ENCODE results near the gene STX10. TPM values are rescaled to one million over a fixed set of nuclear protein-coding genes. Genes with fewer than 3 reads are reported as not detected.
A peak's percentile ranks its signal among the peaks of the same experiment; 100 is the strongest.

STX10 gene
- total RNA-seq, 1 donor from 2014 or later, result 70.2 TPM

DNA sequence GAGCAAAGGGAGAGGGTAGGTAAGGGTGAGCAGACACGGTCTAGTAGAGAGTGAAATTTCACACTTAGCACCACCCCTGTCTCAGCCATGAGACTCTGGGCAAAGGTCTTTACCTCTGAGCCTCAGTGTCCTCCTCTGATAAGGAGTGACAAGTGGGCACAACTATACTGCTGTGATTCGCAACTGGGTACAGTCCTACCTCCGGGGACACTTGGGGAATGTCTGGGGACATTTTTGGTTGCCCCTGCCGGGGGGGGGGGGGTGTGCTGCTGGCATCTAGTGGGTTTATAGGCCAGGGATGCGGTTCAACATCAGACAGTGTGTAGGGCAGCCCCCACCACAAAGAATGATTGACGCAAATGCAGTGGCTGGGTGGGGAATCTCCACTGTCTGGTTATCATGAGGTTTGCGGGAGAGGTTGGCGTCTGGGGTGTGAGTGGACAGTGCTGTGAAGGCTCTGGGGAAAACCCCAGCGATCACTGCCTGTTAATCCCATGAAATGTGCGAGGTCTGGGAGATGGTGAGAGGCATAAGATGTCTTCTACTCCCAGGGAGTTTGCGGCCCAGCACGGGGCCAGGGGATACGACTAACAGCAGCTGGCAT, 27.8 kb downstream of the STX10 start:
- TF ChIP-seq, protein P1, sequence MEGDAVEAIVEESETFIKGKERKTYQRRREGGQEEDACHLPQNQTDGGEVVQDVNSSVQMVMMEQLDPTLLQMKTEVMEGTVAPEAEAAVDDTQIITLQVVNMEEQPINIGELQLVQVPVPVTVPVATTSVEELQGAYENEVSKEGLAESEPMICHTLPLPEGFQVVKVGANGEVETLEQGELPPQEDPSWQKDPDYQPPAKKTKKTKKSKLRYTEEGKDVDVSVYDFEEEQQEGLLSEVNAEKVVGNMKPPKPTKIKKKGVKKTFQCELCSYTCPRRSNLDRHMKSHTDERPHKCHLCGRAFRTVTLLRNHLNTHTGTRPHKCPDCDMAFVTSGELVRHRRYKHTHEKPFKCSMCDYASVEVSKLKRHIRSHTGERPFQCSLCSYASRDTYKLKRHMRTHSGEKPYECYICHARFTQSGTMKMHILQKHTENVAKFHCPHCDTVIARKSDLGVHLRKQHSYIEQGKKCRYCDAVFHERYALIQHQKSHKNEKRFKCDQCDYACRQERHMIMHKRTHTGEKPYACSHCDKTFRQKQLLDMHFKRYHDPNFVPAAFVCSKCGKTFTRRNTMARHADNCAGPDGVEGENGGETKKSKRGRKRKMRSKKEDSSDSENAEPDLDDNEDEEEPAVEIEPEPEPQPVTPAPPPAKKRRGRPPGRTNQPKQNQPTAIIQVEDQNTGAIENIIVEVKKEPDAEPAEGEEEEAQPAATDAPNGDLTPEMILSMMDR (IDR thresholded peaks at IDR 0.05; ENCODE audit: insufficient read depth, low read length, poor library complexity, severe bottlenecking), result no peak
- Histone ChIP-seq H3K27me3 (ENCODE audit: control insufficient read depth, insufficient read depth, low read length) (no peaks in the 10 kb centered on the region), H3K4me3 (ENCODE audit: low read depth, low read length) (no peak overlapping the region), H3K36me3 (ENCODE audit: control insufficient read depth, insufficient read depth, low read length) (no peaks in the 10 kb centered on the region)
- DNase-seq (ENCODE audit: low read depth), result no peak

DNA sequence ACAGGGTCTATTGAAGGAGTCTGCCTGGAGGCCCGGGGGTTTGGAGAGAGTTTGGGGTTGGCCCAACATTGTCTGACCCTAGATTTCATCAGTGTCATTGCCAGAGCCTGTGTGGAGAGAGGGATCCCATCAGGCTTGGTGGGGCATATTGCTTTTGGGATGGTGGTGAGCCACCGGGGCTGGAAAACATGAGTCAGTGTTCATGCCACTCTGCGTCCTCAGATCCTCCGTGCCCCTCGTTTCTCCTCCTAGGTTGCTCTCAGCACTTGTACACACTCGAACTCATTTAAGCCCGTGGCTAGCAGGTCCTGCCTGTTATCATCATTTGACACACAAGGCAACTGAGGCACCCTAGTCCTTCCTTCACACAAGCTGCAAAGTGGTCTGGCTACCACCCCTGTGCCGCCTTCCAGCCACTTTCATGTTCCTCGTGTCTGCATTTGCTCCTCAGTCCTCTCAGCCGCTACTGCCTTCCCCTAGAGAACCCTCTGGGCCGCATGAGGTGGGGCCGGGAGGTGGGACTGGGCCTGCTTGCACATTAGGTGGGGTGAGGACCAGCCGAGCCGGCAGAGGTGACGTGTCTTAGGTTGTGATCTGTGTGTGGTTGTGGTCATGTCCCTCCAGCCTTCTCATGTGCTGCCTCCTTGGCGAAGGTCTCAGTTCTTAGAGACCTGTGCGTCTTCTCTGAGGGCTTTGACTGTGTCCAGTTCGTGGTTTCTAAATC, 28.5 kb downstream of the STX10 start:
- DNase-seq (ENCODE audit: low read depth), result no peak
- TF ChIP-seq, protein P1 (IDR thresholded peaks at IDR 0.05; ENCODE audit: insufficient read depth, low read length, poor library complexity, severe bottlenecking), result no peak
- Histone ChIP-seq H3K36me3 (ENCODE audit: control insufficient read depth, insufficient read depth, low read length) (no peaks in the 10 kb centered on the region), H3K4me3 (ENCODE audit: low read depth, low read length) (no peak overlapping the region), H3K27me3 (ENCODE audit: control insufficient read depth, insufficient read depth, low read length) (no peaks in the 10 kb centered on the region)

DNA sequence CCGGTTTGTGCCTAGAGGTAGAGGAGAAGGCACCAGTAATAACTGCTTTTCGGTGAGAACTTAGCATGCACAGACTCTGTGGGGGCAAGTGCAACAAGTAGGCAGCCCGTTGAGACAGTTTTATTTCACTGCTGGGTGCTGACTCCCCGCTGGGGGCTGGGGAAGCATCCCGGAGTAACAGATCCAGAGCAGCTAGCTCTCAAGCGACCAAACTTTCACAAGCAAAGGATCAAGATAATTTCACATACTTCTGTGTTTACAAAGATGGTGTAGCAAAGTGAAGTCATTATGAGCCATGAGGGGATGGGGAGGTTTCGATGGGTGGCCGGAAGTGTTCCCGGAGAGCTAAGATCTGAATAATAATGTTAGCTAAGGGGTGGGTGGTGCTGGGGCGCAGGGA, 29.4 kb downstream of the STX10 start:
- Histone ChIP-seq H3K27me3 (ENCODE audit: control insufficient read depth, insufficient read depth, low read length) (no peaks in the 10 kb centered on the region), H3K4me3 (ENCODE audit: low read depth, low read length) (no peak overlapping the region), H3K36me3 (ENCODE audit: control insufficient read depth, insufficient read depth, low read length) (no peaks in the 10 kb centered on the region)
- DNase-seq (ENCODE audit: low read depth), result no peak
- TF ChIP-seq, protein P1 (IDR thresholded peaks at IDR 0.05; ENCODE audit: insufficient read depth, low read length, poor library complexity, severe bottlenecking), result no peak

DNA sequence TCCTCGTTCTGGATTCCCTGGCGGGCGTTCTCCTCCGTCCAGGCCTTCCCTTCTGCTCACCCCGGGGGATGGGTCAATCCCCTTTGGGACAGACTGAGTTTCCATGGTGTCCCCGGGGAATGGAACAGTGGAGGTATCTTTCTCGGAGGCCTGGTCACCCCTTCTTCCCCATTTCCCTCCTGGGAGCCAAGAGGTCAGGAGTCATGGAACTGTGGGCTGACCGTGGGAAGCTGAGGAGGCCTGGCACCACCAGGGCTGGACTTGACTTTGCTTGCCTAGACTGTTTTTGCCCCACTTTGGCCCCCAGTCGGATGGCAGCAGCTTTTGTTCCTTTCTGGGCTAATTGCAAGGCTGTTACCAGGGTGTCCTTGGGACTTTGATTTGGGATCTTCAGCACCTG, 30.1 kb downstream of the STX10 start:
- TF ChIP-seq, protein P1 (IDR thresholded peaks at IDR 0.05; ENCODE audit: insufficient read depth, low read length, poor library complexity, severe bottlenecking), result no peak
- Histone ChIP-seq H3K4me3 (ENCODE audit: low read depth, low read length) (no peak overlapping the region), H3K36me3 (ENCODE audit: control insufficient read depth, insufficient read depth, low read length) (no peaks in the 10 kb centered on the region), H3K27me3 (ENCODE audit: control insufficient read depth, insufficient read depth, low read length) (no peaks in the 10 kb centered on the region)
- DNase-seq (ENCODE audit: low read depth), result no peak

DNA sequence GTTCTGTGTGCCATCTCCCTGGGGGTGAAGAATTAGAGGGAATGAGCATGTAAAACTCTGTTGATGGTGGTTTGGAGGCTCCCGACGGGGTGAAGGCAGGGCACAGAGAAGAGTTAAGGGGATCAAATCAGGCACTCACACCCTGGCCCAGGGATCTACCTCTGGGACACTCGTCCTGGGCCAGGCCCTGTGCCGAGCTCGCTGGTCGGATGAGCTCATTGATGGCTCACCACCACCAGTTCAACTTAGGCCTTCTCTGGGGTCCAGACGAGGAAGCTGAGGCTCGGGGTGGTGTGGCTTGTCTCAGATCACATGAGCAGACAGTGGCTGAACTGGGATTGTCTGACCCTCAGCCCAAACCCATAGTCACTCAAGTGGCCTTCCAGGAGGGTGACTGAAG, 30.5 kb downstream of the STX10 start:
- DNase-seq (ENCODE audit: low read depth), result no peak
- TF ChIP-seq, protein P1 (IDR thresholded peaks at IDR 0.05; ENCODE audit: insufficient read depth, low read length, poor library complexity, severe bottlenecking), result no peak
- no peaks in the 10 kb centered on the region for H3K27me3 ChIP-seq (ENCODE audit: control insufficient read depth, insufficient read depth, low read length)
- H3K4me3 ChIP-seq (ENCODE audit: low read depth, low read length), result peak overlapping the region; percentile 97
- H3K36me3 ChIP-seq (ENCODE audit: control insufficient read depth, insufficient read depth, low read length), result no peaks in the 10 kb centered on the region

All from kidney epithelial cell (primary cell).